HG03342 (cell line): ENCODE data around the gene DHX38.
A peak's percentile ranks its signal among the peaks of the same experiment; 100 is the strongest.

Experiments used
- ATAC-seq: cut with Tn5 transposase; IDR thresholded peaks from one replicate; pipeline ENCODE4 v1.9.1; 2021; ENCODE audit warnings: mild to moderate bottlenecking, moderate library complexity; ENCODE audit not compliant: unreplicated experiment

DHX38 gene

GRCh38 chr16:72120026-72120425, 26.4 kb downstream of the DHX38 start:
- ATAC-seq: no peak

DNA sequence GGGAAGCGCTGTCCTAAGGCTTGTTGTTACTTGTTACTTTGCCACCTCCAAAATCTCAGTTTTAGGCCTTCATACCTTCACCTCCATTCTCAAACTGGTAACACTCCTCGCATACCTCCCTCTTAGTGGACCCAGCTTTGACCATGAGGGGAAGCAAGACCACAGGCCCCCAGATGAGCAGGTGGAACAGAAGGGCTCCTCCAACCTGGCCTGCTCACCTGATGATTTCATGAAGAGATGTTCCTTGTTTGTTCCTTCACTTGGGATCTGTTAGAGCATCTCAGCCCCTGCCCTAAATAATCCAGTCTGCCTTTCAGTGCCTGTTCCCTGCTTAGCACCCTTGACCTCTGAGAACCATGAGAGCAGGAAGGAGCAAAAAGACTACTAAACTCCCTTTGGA, 28.7 kb downstream of the DHX38 start:
- ATAC-seq: no peak

GRCh38 chr16:72122916-72123315, 29.3 kb downstream of the DHX38 start:
- ATAC-seq: no peak

GRCh38 chr16:72123426-72123825, 29.8 kb downstream of the DHX38 start:
- no peak for ATAC-seq

DNA sequence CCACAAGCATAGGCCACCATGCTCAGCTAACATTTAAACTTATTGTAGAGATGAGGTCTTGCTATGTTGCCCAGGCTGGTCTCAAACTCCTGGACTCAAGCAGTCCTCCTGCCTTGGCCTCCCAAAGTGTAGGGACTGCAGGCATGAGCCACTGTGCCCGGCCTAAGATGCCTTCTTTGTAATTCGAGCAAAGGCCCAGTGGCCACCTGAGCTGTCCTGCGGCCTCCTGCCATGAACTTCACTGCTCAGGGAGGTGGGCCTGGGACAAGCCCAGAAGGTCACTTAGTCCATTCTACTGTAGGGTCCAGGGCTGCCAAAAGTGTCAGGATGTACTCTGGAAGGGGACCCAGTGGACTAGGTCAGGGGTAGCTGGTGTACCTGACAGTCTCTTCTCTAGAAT, 30.5 kb downstream of the DHX38 start:
- ATAC-seq: no peak

DNA sequence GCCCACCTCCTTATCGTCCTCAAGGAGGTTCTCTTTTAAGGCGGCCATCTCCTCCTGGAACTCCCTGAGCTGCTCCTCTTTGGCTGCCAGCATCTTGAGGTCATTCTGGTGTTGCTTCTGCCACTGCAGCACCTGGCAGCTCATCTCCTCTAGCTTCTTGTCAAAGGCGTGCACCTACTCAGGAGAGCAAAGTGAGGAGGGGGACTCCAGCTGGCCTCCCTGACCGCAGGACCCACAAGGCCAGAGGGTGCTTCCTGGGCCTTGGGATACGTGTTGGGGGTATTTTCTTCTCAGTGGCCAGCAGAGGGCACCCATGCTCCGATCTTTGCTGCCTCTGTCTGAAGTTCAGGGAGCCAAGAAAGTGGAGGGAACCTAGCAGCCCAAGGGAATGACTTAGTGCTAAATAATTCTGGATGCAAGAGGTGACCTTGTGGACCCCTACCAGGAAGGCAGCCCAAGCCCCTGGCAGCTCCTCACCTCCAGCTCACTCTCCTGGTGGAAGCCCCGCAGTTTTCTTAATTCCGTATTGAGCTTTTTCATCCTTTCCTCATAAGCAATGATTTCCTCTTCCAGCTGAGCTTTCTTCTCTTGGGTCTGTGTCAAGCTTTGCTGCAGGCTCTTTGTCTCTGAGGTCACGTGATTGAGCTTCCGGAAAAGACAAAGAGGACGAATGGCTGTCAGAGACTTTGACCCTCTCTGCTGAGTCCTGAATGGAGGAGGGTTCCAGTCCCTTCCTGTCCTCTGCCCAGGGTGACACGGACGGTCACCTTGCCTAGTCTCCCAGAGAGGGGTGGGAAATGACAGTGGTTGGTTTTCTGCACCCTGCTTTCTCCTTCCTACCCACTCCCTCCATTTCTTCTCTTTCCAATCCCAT, 31.4 kb downstream of the DHX38 start:
- peak; percentile 66 for ATAC-seq

DNA sequence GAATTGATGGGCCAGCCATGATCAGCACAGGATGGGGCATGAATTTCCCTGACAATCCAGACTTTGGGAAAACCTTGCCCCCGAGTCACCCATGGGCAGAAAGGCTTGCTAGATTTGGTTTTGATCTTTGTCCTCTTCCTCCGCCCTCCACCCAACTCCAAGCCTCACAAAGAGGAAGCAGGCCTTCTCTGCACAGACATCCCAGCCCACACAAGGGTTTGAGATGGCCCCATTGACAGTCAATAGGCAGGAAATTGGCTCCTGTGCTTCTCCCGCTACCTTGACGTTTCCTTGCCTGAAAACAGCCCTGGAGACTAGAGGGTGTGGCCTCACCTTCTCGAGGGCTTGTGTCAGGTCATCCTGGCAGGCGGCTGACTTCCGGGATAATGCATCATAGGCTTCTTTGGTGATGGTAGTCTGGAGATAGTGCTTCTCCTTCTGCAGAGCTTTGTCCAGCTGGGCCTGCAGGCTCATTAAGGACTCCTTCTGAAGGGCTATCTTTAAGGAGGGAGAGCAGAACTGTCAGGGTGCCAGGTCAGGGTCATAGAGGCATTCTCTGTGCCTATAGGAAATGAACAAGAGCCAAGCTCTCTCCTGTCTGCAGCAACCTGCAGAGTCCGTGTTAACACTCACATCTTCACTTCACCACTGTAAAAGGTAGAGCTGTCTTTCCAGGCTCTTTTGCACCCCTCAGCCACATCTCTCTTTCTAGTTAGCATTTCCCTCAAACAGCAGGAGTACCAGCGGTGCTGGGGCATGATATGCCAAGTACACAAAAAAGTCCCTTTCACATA, 32.2 kb downstream of the DHX38 start:
- no peak for ATAC-seq

DNA sequence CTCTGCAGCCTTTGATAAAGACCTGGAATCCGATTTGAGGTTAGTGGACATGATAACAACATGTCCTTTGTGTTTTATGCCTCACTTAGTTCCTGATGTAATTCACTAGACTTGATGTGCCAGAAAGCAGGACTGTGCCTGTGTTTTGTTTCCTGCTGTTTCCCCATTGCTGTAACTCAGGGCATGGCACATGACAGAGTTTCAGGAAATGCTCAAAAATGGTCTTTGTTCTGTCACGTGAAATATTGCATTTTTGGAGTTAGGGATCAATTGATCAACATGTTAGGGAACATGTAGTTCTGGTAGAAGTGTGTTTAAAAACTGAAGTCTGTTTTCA, 32.8 kb downstream of the DHX38 start:
- ATAC-seq: no peak

- ATAC-seq: no peak
These were observed 35.1 kb downstream of the DHX38 start for GRCh38 chr16:72128701-72129100.

GRCh38 chr16:72129976-72130656, 36.5 kb downstream of the DHX38 start:
- ATAC-seq: no peak

- no peak for ATAC-seq
These were observed 37.4 kb downstream of the DHX38 start for GRCh38 chr16:72131036-72131435.

GRCh38 chr16:72132726-72133125, 39.1 kb downstream of the DHX38 start:
- ATAC-seq: no peak

- ATAC-seq: no peak
These were observed 40.9 kb downstream of the DHX38 start for GRCh38 chr16:72134507-72134906.

DNA sequence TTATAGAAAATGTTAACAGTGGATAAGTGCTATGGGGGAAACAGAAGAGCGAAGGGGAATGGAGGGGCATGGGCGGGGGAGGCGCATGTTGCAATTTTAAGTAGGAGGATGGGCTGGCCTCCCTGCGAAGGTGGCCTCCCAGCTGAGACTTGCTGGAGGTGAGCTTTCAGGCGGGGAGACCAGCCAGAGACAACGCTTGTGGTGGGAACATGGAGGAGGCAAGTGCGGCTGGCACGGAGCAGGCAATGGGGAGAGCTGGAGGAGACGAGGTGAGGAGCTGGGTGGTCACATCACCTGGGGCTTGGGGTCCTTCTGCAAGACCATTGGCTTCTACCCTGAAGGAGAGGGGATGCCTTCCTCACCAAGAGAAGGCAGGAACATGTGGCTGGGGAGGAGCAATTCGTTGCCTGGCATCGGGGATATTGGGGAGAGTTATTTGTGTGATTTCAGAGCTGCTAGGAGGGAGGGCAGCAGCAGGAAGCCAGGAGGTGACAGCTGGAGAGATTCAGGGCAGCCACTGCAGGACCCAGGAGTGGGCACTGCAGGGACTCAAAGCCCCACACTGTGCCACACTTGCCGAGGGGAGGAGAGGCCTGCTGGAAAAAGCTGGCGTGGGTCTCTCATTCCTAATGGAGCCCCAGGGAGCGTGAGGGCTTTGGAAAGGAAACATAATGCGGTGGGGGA, 43.9 kb downstream of the DHX38 start:
- no peak for ATAC-seq

GRCh38 chr16:72138064-72138572, 44.5 kb downstream of the DHX38 start:
- no peak for ATAC-seq

- no peak for ATAC-seq
These were observed 46.3 kb downstream of the DHX38 start for GRCh38 chr16:72139908-72140307.

GRCh38 chr16:72142476-72142875, 48.8 kb downstream of the DHX38 start:
- no peak for ATAC-seq

DNA sequence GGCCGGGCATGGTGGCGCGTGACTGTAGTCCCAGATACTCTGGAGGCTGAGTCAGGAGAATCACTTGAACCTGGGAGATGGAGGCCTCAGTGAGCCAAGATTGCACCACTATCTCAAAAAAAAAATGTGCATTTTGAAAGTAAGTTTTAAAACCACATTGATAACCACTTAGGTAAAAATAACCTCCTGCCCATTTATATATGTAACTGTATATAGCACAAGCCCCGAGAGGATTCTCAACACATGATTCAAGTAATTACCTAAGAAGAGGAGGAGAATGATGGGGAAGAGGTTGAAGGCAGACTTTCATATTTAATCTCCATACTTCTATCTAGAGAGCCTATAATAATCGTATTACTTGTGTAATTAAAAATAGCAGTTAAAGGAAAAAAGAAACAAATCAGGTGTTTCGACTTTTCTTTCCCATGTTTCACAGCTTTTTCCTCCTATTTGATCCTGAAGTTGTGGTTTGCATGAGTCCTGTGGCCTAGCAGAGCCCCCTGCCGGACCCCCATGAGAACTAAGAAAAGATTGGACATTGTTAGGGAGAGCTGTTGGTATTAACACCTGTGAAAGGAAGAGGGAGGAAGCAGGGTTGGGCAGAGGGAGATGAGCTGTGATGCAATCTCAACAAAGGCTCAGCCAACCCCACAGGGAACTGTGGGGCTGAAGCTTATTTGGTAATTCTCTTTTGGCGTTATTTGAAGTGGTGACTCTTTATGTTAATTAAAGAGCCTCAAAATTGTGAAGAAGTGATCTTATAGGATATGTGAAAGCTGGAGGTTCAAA, 56.2 kb downstream of the DHX38 start:
- no peak for ATAC-seq

DNA sequence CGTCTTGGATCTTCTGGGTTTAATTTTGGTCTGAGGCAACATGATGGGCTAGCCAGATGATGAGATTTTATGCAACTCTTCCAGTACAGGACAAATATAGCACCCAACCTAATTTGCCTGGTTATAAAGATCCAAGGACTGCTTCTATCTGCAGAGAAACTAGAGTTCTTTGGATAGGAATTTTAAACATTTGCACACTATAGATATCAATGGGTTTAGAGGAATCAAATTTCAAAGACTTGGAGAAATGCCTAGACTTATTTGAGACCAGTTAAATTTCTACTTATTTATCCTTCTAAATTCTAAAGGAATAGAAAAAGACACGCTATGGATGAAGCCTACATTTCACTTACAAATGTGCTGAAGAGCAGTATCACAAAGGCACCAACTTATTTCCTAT, 65.7 kb downstream of the DHX38 start:
- ATAC-seq: no peak

DNA sequence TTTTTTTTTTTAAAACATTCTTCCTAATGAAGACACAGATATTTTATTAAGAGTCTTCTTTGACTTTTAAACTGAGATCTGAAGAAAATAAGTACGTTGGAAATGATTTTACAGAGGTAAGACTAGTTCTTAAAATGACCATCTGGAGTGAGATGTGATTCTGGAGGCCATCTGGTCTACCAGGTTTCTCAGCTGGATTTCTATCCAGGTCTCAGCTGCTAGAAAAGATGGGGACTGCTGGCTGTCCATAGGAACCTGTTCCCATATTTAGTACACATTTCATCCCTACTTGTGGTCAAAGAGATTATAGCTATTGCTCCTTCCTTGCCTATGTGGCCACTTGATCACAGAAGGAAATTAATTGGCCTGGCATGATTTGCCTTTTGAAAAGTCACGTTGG, 66.2 kb downstream of the DHX38 start:
- ATAC-seq: no peak
